HepG2 (cell line): ENCODE results near the gene GPR143. TPM values are rescaled to one million over a fixed set of nuclear protein-coding genes. Genes with fewer than 3 reads are reported as not detected.

Source experiments
- ATAC-seq: fragments of 200-7000 bp; cut with Tn5 transposase; 3 replicates; pipeline ENCODE4 v1.9.1; 2020; ENCODE audit warnings: mild to moderate bottlenecking, moderate library complexity
- BruUV-seq: library from RNA; stranded (reverse); fragments of 400-500 nt; replicated peaks from 2 replicates; lab custom pipeline; 2021; lab: Mats Ljungman, UMichigan
- CTCF ChIA-PET: fragments of 300-600 bp; formaldehyde crosslinking; extraction: SDS; loops from one replicate; lab custom pipeline; 2021; ENCODE audit warnings: low total read pairs, inconsistent platforms, low intra/inter-chr PET ratio; lab: Yijun Ruan, JAX
- POLR2A ChIA-PET: fragments of 350-600 bp; sonication (Branson Sonifier 250); formaldehyde crosslinking; loops from one replicate; lab custom pipeline; 2020; ENCODE audit warnings: antibody characterized with exemption, inconsistent platforms; lab: Yijun Ruan, JAX
- DNase-seq: peaks from one replicate; pipeline ENCODE4 v3.0.0-alpha.2; 2015; ENCODE audit warnings: low spot score
- FAIRE-seq: peaks from 3 replicates; lab custom pipeline; 2011; peaks lifted over from hg19 to GRCh38; lab: Jason Lieb, UNC
- H2AFZ ChIP-seq: one replicate; pipeline ENCODE4 v1.6.1; 2011; ENCODE audit warnings: low read length, inconsistent platforms
- H3K27ac ChIP-seq: fragments of 300-600 bp; 3 replicates; pipeline ENCODE4 v1.8.0; 2011; ENCODE audit warnings: mixed run types, mild to moderate bottlenecking, mixed read lengths, low read length, inconsistent platforms; ENCODE audit not compliant: insufficient read depth; ENCODE audit errors: extremely low read length
- H3K27me3 ChIP-seq, 2 experiments: fragments of 200-600 bp in 1 of 2; 2 replicates in 1 of 2; 3 replicates in 1 of 2; pipeline versions ENCODE4 v1.6.0 to v1.8.0; 2011; ENCODE audit warnings: low read length in 2 of 2, mild to moderate bottlenecking in 2 of 2, moderate library complexity in 2 of 2, inconsistent platforms in 1 of 2; ENCODE audit not compliant: insufficient read depth in 2 of 2, control insufficient read depth in 1 of 2
- H3K36me3 ChIP-seq, 2 experiments: fragments of 200-600 bp in 1 of 2; replicated peaks in 1 of 2; 2 replicates in 1 of 2; 3 replicates in 1 of 2; pipeline versions ENCODE4 v1.5.1 to v1.8.0; 2011; ENCODE audit warnings: low read length in 2 of 2, inconsistent platforms in 1 of 2; ENCODE audit not compliant: insufficient read depth in 2 of 2, control insufficient read depth in 1 of 2
- H3K4me1 ChIP-seq: 2 replicates; pipeline ENCODE4 v1.5.1; 2012; ENCODE audit warnings: low read length, inconsistent platforms; ENCODE audit not compliant: insufficient read depth
- H3K4me2 ChIP-seq: 2 replicates; pipeline ENCODE4 v1.6.0; 2011; ENCODE audit warnings: low read depth, low read length, inconsistent platforms
- H3K4me3 ChIP-seq, 3 experiments: fragments of 200-600 bp in 1 of 3; sonication (generic), shearing (Covaris generic) in 1 of 3; replicated peaks in 1 of 3; 2 replicates each; pipeline ENCODE4 v1.5.1; 2011 to 2016; ENCODE audit warnings: low read length in 3 of 3, inconsistent platforms in 2 of 3, low read depth in 2 of 3, mild to moderate bottlenecking in 2 of 3, control low read depth in 1 of 3, mixed read lengths in 1 of 3; ENCODE audit not compliant: insufficient read depth in 1 of 3
- H3K79me2 ChIP-seq: one replicate; pipeline ENCODE4 v1.6.1; 2011; ENCODE audit warnings: low read length, inconsistent platforms; ENCODE audit not compliant: insufficient read depth
- H3K9ac ChIP-seq: 2 replicates; pipeline ENCODE4 v1.6.0; 2011; ENCODE audit warnings: mild to moderate bottlenecking, low read depth, low read length, inconsistent platforms; ENCODE audit not compliant: insufficient read depth
- H3K9me3 ChIP-seq: 2 replicates; pipeline ENCODE4 v1.5.1; 2012; ENCODE audit warnings: mild to moderate bottlenecking, low read length
- H4K20me1 ChIP-seq: 2 replicates; pipeline ENCODE4 v1.6.0; 2011; ENCODE audit warnings: inconsistent platforms, mild to moderate bottlenecking, low read length, moderate library complexity; ENCODE audit not compliant: insufficient read depth
- HIVEP1 ChIP-seq: sonication (generic); formaldehyde crosslinking; IDR thresholded peaks from 2 replicates; pipeline ENCODE4 v1.4.0; 2020; ENCODE audit warnings: mild to moderate bottlenecking, missing genetic modification reagents
- HMG20B ChIP-seq: conservative IDR thresholded peaks from 2 replicates; pipeline ENCODE4 v1.6.1; 2016; ENCODE audit warnings: missing genetic modification reagents, missing compliant biosample characterization
- KLF15 ChIP-seq: sonication (generic); formaldehyde crosslinking; IDR thresholded peaks from 2 replicates; pipeline ENCODE4 v1.8.1; 2023; ENCODE audit warnings: borderline replicate concordance, mild to moderate bottlenecking, inconsistent platforms, missing genetic modification reagents, mixed read lengths
- MLLT10 ChIP-seq: sonication (generic); formaldehyde crosslinking; IDR thresholded peaks from 2 replicates; pipeline ENCODE4 v1.4.0; 2020; ENCODE audit warnings: missing genetic modification reagents
- NR2F1 ChIP-seq, 2 experiments: fragments of 450-650 bp in 1 of 2; formaldehyde crosslinking in 1 of 2; IDR thresholded peaks; 2 replicates each; pipeline versions ENCODE4 v1.5.0 to v1.6.1; 2016 to 2020; ENCODE audit warnings: mild to moderate bottlenecking in 1 of 2, missing compliant biosample characterization in 1 of 2, missing genetic modification reagents in 1 of 2, moderate library complexity in 1 of 2
- SETDB1 ChIP-seq: sonication (generic); formaldehyde crosslinking; IDR thresholded peaks from 2 replicates; pipeline ENCODE4 v1.5.1; 2020; ENCODE audit warnings: missing genetic modification reagents, mild to moderate bottlenecking, borderline replicate concordance
- SMAD1 ChIP-seq: sonication (generic); formaldehyde crosslinking; IDR thresholded peaks from 2 replicates; pipeline ENCODE4 v1.4.0; 2020; ENCODE audit warnings: missing genetic modification reagents, low read depth, mild to moderate bottlenecking, borderline replicate concordance
- ZEB1 ChIP-seq: IDR thresholded peaks from 2 replicates; pipeline ENCODE4 v1.6.1; 2012; ENCODE audit warnings: mild to moderate bottlenecking, low read depth, inconsistent platforms; ENCODE audit not compliant: insufficient replicate concordance
- ZNF10 ChIP-seq: sonication (generic); formaldehyde crosslinking; IDR thresholded peaks from 2 replicates; pipeline ENCODE4 v1.4.0; 2020; ENCODE audit warnings: mild to moderate bottlenecking, low read depth, missing genetic modification reagents, borderline replicate concordance
- ZNF331 ChIP-seq: sonication (generic); formaldehyde crosslinking; IDR thresholded peaks from 2 replicates; pipeline ENCODE4 v1.4.0; 2020; ENCODE audit warnings: missing genetic modification reagents
- ZNF563 ChIP-seq: sonication (generic); formaldehyde crosslinking; IDR thresholded peaks from 2 replicates; pipeline ENCODE4 v1.8.0; 2022; ENCODE audit warnings: mild to moderate bottlenecking, moderate library complexity, missing genetic modification reagents
- ZNF776 ChIP-seq: sonication (generic); formaldehyde crosslinking; IDR thresholded peaks from 2 replicates; pipeline ENCODE4 v1.4.0; 2020; ENCODE audit warnings: mild to moderate bottlenecking, missing genetic modification reagents
- ZNF781 ChIP-seq: sonication (generic); formaldehyde crosslinking; IDR thresholded peaks from 2 replicates; pipeline ENCODE4 v1.5.1; 2020; ENCODE audit warnings: borderline replicate concordance, mild to moderate bottlenecking, missing genetic modification reagents; ENCODE audit errors: not compliant biosample characterization
- WGBS: methylation state at CpG from one replicate; pipeline ENCODE4 v1.1.6; 2017; ENCODE audit warnings: low lambda C conversion rate; 5-methylcytosine and 5-hydroxymethylcytosine counted together
- in situ Hi-C: cut with HindIII; loops from 2 replicates; pipeline ENCODE4 v1.10.0; 2017; ENCODE audit warnings: low pct_unique_long_range_greater_than_20kb; ENCODE audit not compliant: extremely low pct_ligation_motif_present
- intact Hi-C: fragments of 100-400 bp; cut with micrococcal nuclease; formaldehyde crosslinking; loops from one replicate; pipeline ENCODE4 v1.10.0; 2022; ENCODE audit not compliant: unreplicated experiment
- polyA plus RNA-seq, 8 experiments: library from polyadenylated mRNA; depleted of rRNA in 3 of 8; stranded (reverse) in 7 of 8; unstranded in 1 of 8; fragments of >200 nt; fragmentation: Illumina TruSeq in 4 of 8; extraction: Trizol in 4 of 8; gene quantifications; 2 replicates each; pipeline versions ENCODE4 v1.2.1 to v1.2.3, GENCODE V29; 2011 to 2016; ENCODE audit warnings: low read depth in 4 of 8, missing spikeins in 1 of 8, mixed read lengths in 1 of 8; ENCODE audit not compliant: insufficient read depth in 1 of 8
- total RNA-seq, 5 experiments: library from RNA; depleted of rRNA; stranded (reverse); fragments of >200 nt; fragmentation: Illumina TruSeq; extraction: Trizol; gene quantifications; 2 replicates each; pipeline ENCODE4 v1.2.3, GENCODE V29; 2016; ENCODE audit warnings: low read depth in 1 of 5
- TF ChIP-seq, protein P1 (sequence below): sonication (generic); formaldehyde crosslinking; IDR thresholded peaks from 2 replicates; pipeline ENCODE4 v1.4.0; 2020; ENCODE audit warnings: mild to moderate bottlenecking, missing genetic modification reagents, borderline replicate concordance
- TF ChIP-seq, protein P2 (sequence below): sonication (generic); formaldehyde crosslinking; IDR thresholded peaks from 2 replicates; pipeline ENCODE4 v1.4.0; 2020; ENCODE audit warnings: mild to moderate bottlenecking, missing genetic modification reagents

The GPR143 gene
- total and polyA plus RNA-seq, 2 of the 13 experiments (the other 11 are each of a cell fraction or from before 2014, with no cell fraction given) = 0.30 to 0.89 TPM

DNA sequence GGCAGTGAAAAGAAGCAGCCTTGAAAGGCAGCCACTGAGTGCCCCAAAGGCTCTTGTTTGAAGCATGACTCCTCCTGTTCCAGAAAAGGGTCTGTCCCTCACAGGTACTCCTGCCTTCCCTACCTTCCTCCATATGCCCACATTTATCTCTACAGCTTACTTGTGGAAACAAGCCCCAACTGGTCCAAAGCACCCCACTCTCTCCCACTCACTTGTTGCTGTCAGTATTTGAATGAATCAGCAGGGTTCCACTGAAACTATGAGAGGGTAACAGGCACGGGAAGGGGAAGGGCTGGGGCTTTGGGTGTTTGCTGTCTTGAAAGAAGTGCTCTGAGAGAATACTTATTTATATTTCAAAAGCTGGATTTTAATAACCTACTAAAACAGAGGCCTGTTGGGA, 34.9 kb downstream of the GPR143 start:
- DNase-seq = no peak
- H4K20me1 ChIP-seq = no peaks in the 10 kb centered on the region
- no peak overlapping the region for H3K27ac ChIP-seq
- H3K79me2 ChIP-seq = no peaks in the 10 kb centered on the region
- CTCF ChIA-PET = no interaction called here
- no peak overlapping the region for H3K9ac ChIP-seq
- in situ Hi-C loops (no loop called here), intact Hi-C loops (no loop called here)
- POLR2A ChIA-PET = no interaction called here
- H3K4me3 ChIP-seq = no peak overlapping the region
- H2AFZ ChIP-seq = no peak overlapping the region
- H3K36me3 ChIP-seq = no peaks in the 10 kb centered on the region
- WGBS = 50% methylated on average over 1 of the region's 1 CpG
- no peak overlapping the region for H3K4me2 ChIP-seq
- no peaks in the 10 kb centered on the region for H3K27me3 ChIP-seq
- no peak for ATAC-seq
- TF ChIP-seq KLF15 (CRISPR knock-in tag) = no peak
- no peak for TF ChIP-seq ZNF563 (CRISPR knock-in tag)
- TF ChIP-seq MLLT10 (CRISPR knock-in tag) = no peak
- no peak for TF ChIP-seq SETDB1
- TF ChIP-seq ZNF10 = no peak
- no peak for TF ChIP-seq SMAD1
- TF ChIP-seq NR2F1 (CRISPR knock-in tag; IDR thresholded peaks at IDR 0.05) = no peak
- TF ChIP-seq HIVEP1 (CRISPR knock-in tag) = no peak
- H3K4me1 ChIP-seq = peaks cover 13% of the 10 kb centered on the region
- H3K9me3 ChIP-seq = no peaks in the 10 kb centered on the region; the same call in 1 of the 2 replicates
- no peak for FAIRE-seq
- BruUV-seq = no TSS peak

DNA sequence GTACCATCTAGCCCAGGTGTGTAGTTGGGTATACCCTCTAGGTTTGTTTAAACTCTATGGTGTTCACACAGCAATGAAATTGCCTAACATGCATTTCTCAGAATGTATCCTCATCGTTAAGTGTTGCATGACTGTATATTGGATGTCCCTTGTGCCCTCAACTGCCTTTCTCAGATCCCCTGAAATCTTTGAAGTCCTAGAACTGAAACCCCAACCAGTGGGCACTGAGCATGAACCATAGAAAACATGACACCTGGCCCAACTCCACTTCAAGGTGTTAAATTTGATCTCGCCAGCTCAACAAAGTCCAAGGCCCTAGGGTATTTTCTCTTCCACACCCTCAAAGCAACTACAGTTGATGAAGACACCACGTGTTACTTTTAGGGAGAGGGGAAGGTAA, 35.6 kb downstream of the GPR143 start:
- Histone ChIP-seq H3K79me2 (no peaks in the 10 kb centered on the region), H3K27me3 (no peaks in the 10 kb centered on the region), H3K9me3 (no peaks in the 10 kb centered on the region; the same call in 1 of the 2 replicates), H3K4me3 (no peak overlapping the region), H2AFZ (no peak overlapping the region), H3K27ac (no peak overlapping the region), H3K4me1 (peaks cover 13% of the 10 kb centered on the region), H3K36me3 (no peaks in the 10 kb centered on the region), H3K4me2 (no peak overlapping the region), H3K9ac (no peak overlapping the region), H4K20me1 (no peaks in the 10 kb centered on the region)
- ChIA-PET POLR2A (no interaction called here), CTCF (no interaction called here)
- DNase-seq (no peak), FAIRE-seq (no peak), ATAC-seq (no peak)
- in situ Hi-C loops = no loop called here
- intact Hi-C loops = no loop called here
- no TSS peak for BruUV-seq
- 70% methylated on average over 2 of the region's 3 CpGs for WGBS
- TF ChIP-seq, protein P1, sequence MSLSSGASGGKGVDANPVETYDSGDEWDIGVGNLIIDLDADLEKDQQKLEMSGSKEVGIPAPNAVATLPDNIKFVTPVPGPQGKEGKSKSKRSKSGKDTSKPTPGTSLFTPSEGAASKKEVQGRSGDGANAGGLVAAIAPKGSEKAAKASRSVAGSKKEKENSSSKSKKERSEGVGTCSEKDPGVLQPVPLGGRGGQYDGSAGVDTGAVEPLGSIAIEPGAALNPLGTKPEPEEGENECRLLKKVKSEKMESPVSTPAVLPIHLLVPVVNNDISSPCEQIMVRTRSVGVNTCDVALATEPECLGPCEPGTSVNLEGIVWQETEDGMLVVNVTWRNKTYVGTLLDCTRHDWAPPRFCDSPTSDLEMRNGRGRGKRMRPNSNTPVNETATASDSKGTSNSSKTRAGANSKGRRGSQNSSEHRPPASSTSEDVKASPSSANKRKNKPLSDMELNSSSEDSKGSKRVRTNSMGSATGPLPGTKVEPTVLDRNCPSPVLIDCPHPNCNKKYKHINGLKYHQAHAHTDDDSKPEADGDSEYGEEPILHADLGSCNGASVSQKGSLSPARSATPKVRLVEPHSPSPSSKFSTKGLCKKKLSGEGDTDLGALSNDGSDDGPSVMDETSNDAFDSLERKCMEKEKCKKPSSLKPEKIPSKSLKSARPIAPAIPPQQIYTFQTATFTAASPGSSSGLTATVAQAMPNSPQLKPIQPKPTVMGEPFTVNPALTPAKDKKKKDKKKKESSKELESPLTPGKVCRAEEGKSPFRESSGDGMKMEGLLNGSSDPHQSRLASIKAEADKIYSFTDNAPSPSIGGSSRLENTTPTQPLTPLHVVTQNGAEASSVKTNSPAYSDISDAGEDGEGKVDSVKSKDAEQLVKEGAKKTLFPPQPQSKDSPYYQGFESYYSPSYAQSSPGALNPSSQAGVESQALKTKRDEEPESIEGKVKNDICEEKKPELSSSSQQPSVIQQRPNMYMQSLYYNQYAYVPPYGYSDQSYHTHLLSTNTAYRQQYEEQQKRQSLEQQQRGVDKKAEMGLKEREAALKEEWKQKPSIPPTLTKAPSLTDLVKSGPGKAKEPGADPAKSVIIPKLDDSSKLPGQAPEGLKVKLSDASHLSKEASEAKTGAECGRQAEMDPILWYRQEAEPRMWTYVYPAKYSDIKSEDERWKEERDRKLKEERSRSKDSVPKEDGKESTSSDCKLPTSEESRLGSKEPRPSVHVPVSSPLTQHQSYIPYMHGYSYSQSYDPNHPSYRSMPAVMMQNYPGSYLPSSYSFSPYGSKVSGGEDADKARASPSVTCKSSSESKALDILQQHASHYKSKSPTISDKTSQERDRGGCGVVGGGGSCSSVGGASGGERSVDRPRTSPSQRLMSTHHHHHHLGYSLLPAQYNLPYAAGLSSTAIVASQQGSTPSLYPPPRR (CRISPR knock-in tag) = no peak
- TF ChIP-seq ZNF781 (CRISPR knock-in tag) (no peak), ZEB1 (no peak), ZNF776 (no peak), ZNF331 (CRISPR knock-in tag) (no peak), HMG20B (CRISPR knock-in tag) (no peak)
- TF ChIP-seq, protein P2, sequence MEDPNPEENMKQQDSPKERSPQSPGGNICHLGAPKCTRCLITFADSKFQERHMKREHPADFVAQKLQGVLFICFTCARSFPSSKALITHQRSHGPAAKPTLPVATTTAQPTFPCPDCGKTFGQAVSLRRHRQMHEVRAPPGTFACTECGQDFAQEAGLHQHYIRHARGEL (CRISPR knock-in tag) = no peak
